ENCODE measurements around the gene MTREX. TPM values are rescaled to one million over a fixed set of nuclear protein-coding genes. Genes with fewer than 3 reads are reported as not detected.

The MTREX gene
- total and polyA plus RNA-seq, 4 donors = 13.0 to 88.4 (median 51.4) TPM

- H3K27ac ChIP-seq (ENCODE audit: low read depth in 1 of 2, low read length in 2 of 2) = peak overlapping the region; percentile 98 to 99
- 43 to 70% methylated on average over 1 of the region's 1 CpG for WGBS, 2 donors
- H3K4me1 ChIP-seq (ENCODE audit: control insufficient read depth in 1 of 2, insufficient read depth in 2 of 2, low read length in 2 of 2) = peaks cover 5 to 8% of the 10 kb centered on the region in 2 donors
- no peak overlapping the region for H3K4me3 ChIP-seq (ENCODE audit: low read length in 2 of 2)
- no peaks in the 10 kb centered on the region for H3K9me3 ChIP-seq (ENCODE audit: control insufficient read depth, low read length)
- H3K36me3 ChIP-seq (ENCODE audit: control insufficient read depth in 1 of 2, insufficient read depth in 2 of 2, low read length in 1 of 2) = peaks cover 0 to 7% of the 10 kb centered on the region in 2 donors
- no peak for DNase-seq
- no peak for ATAC-seq (ENCODE audit: low FRiP score)
- intact Hi-C loops (cut with DNase I) = no loop called here
- H3K27me3 ChIP-seq (ENCODE audit: control insufficient read depth in 1 of 2, insufficient read depth in 2 of 2, low read length in 1 of 2) = no peaks in the 10 kb centered on the region
Measured at GRCh38 chr5:55437452-55437851, 129.7 kb downstream of the MTREX start.

DNA sequence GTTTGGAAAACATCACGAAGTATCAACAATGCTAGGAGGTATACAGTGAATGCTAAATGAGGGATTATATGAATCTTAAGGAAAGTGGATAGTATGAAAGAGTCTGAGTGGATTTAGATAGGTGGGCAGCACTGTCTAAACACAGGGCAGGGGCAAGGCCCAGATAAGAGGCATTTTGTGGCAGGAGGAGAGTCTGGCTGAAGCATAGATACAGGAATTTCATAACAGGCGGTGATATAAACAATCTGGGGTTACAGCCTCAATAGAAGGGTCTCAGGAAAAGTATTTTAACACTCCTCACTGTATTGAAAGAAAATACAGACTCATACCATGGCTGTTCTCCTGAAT, 130.0 kb downstream of the MTREX start:
- H3K9me3 ChIP-seq (ENCODE audit: control insufficient read depth, low read length) = no peaks in the 10 kb centered on the region
- peak; percentile 8 for ATAC-seq (ENCODE audit: low FRiP score)
- H3K4me3 ChIP-seq (ENCODE audit: low read length in 2 of 2) = no peak overlapping the region
- peaks cover 5 to 8% of the 10 kb centered on the region in 2 donors for H3K4me1 ChIP-seq (ENCODE audit: control insufficient read depth in 1 of 2, insufficient read depth in 2 of 2, low read length in 2 of 2)
- H3K27ac ChIP-seq (ENCODE audit: low read depth in 1 of 2, low read length in 2 of 2) = peak overlapping the region; percentile 98 to 99
- no peak for DNase-seq
- WGBS, 2 donors = 46 to 67% methylated on average over 2 of the region's 2 CpGs
- intact Hi-C loops (cut with DNase I) = loop anchor here in 1 of 2 donors (2.0 kb wide), 1 partner anchor 97 kb away; the partner anchor contains the start of gene PLPP1
- no peaks in the 10 kb centered on the region for H3K27me3 ChIP-seq (ENCODE audit: control insufficient read depth in 1 of 2, insufficient read depth in 2 of 2, low read length in 1 of 2)
- peaks cover 0 to 7% of the 10 kb centered on the region in 2 donors for H3K36me3 ChIP-seq (ENCODE audit: control insufficient read depth in 1 of 2, insufficient read depth in 2 of 2, low read length in 1 of 2)

GRCh38 chr5:55438998-55439397, 131.2 kb downstream of the MTREX start:
- H3K27ac ChIP-seq (ENCODE audit: low read depth in 1 of 2, low read length in 2 of 2) = peak overlapping the region; percentile 90 to 95
- peak in 1 of 2 donors; percentile 55 for DNase-seq
- H3K36me3 ChIP-seq (ENCODE audit: control insufficient read depth in 1 of 2, insufficient read depth in 2 of 2, low read length in 1 of 2) = peaks cover 0 to 7% of the 10 kb centered on the region in 2 donors
- peaks cover 5 to 8% of the 10 kb centered on the region in 2 donors for H3K4me1 ChIP-seq (ENCODE audit: control insufficient read depth in 1 of 2, insufficient read depth in 2 of 2, low read length in 2 of 2)
- H3K27me3 ChIP-seq (ENCODE audit: control insufficient read depth in 1 of 2, insufficient read depth in 2 of 2, low read length in 1 of 2) = no peaks in the 10 kb centered on the region
- intact Hi-C loops (cut with DNase I) = loop anchor here in 1 of 2 donors (2.0 kb wide), 1 partner anchor 96 kb away; the partner anchor contains the start of gene PLPP1
- WGBS, 2 donors = 12 to 16% methylated on average over 4 of the region's 4 CpGs
- H3K9me3 ChIP-seq (ENCODE audit: control insufficient read depth, low read length) = no peaks in the 10 kb centered on the region
- ATAC-seq (ENCODE audit: low FRiP score) = peak; percentile 77
- no peak overlapping the region for H3K4me3 ChIP-seq (ENCODE audit: low read length in 2 of 2)

GRCh38 chr5:55440188-55440646, 132.4 kb downstream of the MTREX start:
- DNase-seq = no peak
- no peak for ATAC-seq (ENCODE audit: low FRiP score)
- Histone ChIP-seq H3K36me3 (ENCODE audit: control insufficient read depth in 1 of 2, insufficient read depth in 2 of 2, low read length in 1 of 2) (peaks cover 0 to 7% of the 10 kb centered on the region in 2 donors), H3K9me3 (ENCODE audit: control insufficient read depth, low read length) (no peaks in the 10 kb centered on the region), H3K4me3 (ENCODE audit: low read length in 2 of 2) (no peak overlapping the region), H3K4me1 (ENCODE audit: control insufficient read depth in 1 of 2, insufficient read depth in 2 of 2, low read length in 2 of 2) (peaks cover 7 to 8% of the 10 kb centered on the region in 2 donors), H3K27me3 (ENCODE audit: control insufficient read depth in 1 of 2, insufficient read depth in 2 of 2, low read length in 1 of 2) (no peaks in the 10 kb centered on the region), H3K27ac (ENCODE audit: low read depth in 1 of 2, low read length in 2 of 2) (peak overlapping the region; percentile 90 to 95)
- 80 to 84% methylated on average over 6 of the region's 6 CpGs for WGBS, 2 donors
- intact Hi-C loops (cut with DNase I) = no loop called here

- Histone ChIP-seq H3K36me3 (ENCODE audit: control insufficient read depth in 1 of 2, insufficient read depth in 2 of 2, low read length in 1 of 2) (peaks cover 0 to 7% of the 10 kb centered on the region in 2 donors), H3K4me1 (ENCODE audit: control insufficient read depth in 1 of 2, insufficient read depth in 2 of 2, low read length in 2 of 2) (peaks cover 7 to 8% of the 10 kb centered on the region in 2 donors), H3K27me3 (ENCODE audit: control insufficient read depth in 1 of 2, insufficient read depth in 2 of 2, low read length in 1 of 2) (no peaks in the 10 kb centered on the region), H3K9me3 (ENCODE audit: control insufficient read depth, low read length) (no peaks in the 10 kb centered on the region), H3K27ac (ENCODE audit: low read depth in 1 of 2, low read length in 2 of 2) (peak overlapping the region in 1 of 2 donors; percentile 68), H3K4me3 (ENCODE audit: low read length in 2 of 2) (no peak overlapping the region)
- intact Hi-C loops (cut with DNase I) = no loop called here
- ATAC-seq (ENCODE audit: low FRiP score) (no peak), DNase-seq (no peak)
- WGBS, 2 donors = 79 to 81% methylated on average over 3 of the region's 3 CpGs
Measured at GRCh38 chr5:55441107-55441771, 133.4 kb downstream of the MTREX start.

GRCh38 chr5:55441954-55442353, 134.2 kb downstream of the MTREX start:
- intact Hi-C loops (cut with DNase I) = no loop called here
- ATAC-seq (ENCODE audit: low FRiP score) (no peak), DNase-seq (no peak)
- peaks cover 5 to 7% of the 10 kb centered on the region in 2 donors for H3K4me1 ChIP-seq (ENCODE audit: control insufficient read depth in 1 of 2, insufficient read depth in 2 of 2, low read length in 2 of 2)
- no peaks in the 10 kb centered on the region for H3K27me3 ChIP-seq (ENCODE audit: control insufficient read depth in 1 of 2, insufficient read depth in 2 of 2, low read length in 1 of 2)
- no peaks in the 10 kb centered on the region for H3K9me3 ChIP-seq (ENCODE audit: control insufficient read depth, low read length)
- peaks cover 0 to 7% of the 10 kb centered on the region in 2 donors for H3K36me3 ChIP-seq (ENCODE audit: control insufficient read depth in 1 of 2, insufficient read depth in 2 of 2, low read length in 1 of 2)
- no peak overlapping the region for H3K27ac ChIP-seq (ENCODE audit: low read depth in 1 of 2, low read length in 2 of 2)
- no peak overlapping the region for H3K4me3 ChIP-seq (ENCODE audit: low read length in 2 of 2)
- 46 to 94% methylated on average over 1 of the region's 1 CpG for WGBS, 2 donors

GRCh38 chr5:55445791-55446190, 138.0 kb downstream of the MTREX start:
- Histone ChIP-seq H3K4me1 (ENCODE audit: control insufficient read depth in 1 of 2, insufficient read depth in 2 of 2, low read length in 2 of 2) (peaks cover 2 to 3% of the 10 kb centered on the region in 2 donors), H3K4me3 (ENCODE audit: low read length in 2 of 2) (no peak overlapping the region), H3K27me3 (ENCODE audit: control insufficient read depth in 1 of 2, insufficient read depth in 2 of 2, low read length in 1 of 2) (no peaks in the 10 kb centered on the region), H3K9me3 (ENCODE audit: control insufficient read depth, low read length) (no peaks in the 10 kb centered on the region), H3K36me3 (ENCODE audit: control insufficient read depth in 1 of 2, insufficient read depth in 2 of 2, low read length in 1 of 2) (peaks cover 0 to 7% of the 10 kb centered on the region in 2 donors), H3K27ac (ENCODE audit: low read depth in 1 of 2, low read length in 2 of 2) (no peak overlapping the region)
- ATAC-seq (ENCODE audit: low FRiP score) (no peak), DNase-seq (no peak)
- intact Hi-C loops (cut with DNase I) = no loop called here
- 83 to 87% methylated on average over 3 of the region's 3 CpGs for WGBS, 2 donors

DNA sequence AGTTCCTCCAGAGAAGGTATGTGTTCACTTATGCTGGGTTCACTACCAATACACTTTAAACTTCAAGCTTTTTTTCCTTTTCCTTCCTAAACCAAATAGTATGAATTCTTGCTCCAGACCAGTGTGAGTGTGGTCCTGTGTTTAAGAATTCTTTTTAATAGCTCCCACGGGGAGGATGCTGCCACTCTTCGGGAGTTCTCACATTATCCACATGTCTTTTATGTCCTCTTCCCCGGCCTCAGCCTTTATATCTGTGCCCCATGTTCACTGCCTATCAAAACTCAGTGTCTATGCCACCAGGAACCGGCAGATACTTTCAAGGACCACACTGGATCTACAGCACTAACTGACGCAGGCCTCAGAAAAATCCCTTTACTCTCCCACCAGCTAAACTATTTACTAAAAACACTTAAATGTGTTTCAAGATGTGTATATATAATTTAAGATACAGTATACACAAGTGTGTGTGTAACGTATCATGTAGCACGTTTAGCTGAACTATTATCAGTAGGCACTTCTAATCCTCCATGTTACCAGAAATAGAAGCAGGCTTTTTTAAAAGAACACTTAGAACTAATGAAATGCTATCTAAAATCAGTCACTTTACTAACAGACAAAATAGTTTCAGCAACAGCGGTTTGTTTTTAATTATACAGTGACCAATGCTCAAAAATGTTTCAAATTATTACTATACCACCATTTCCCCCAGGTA, 139.0 kb downstream of the MTREX start:
- Histone ChIP-seq H3K36me3 (ENCODE audit: control insufficient read depth in 1 of 2, insufficient read depth in 2 of 2, low read length in 1 of 2) (no peaks in the 10 kb centered on the region), H3K9me3 (ENCODE audit: control insufficient read depth, low read length) (no peaks in the 10 kb centered on the region), H3K4me1 (ENCODE audit: control insufficient read depth in 1 of 2, insufficient read depth in 2 of 2, low read length in 2 of 2) (peaks cover 2 to 8% of the 10 kb centered on the region in 2 donors), H3K4me3 (ENCODE audit: low read length in 2 of 2) (no peak overlapping the region), H3K27ac (ENCODE audit: low read depth in 1 of 2, low read length in 2 of 2) (peak overlapping the region in 1 of 2 donors; percentile 71), H3K27me3 (ENCODE audit: control insufficient read depth in 1 of 2, insufficient read depth in 2 of 2, low read length in 1 of 2) (no peaks in the 10 kb centered on the region)
- 25 to 27% methylated on average over 8 of the region's 8 CpGs for WGBS, 2 donors
- no peak for DNase-seq
- no peak for ATAC-seq (ENCODE audit: low FRiP score)
- intact Hi-C loops (cut with DNase I) = no loop called here
